Stimulated activated CD4-positive, alpha-beta T cell treated with anti-CD3 and anti-CD28 coated beads, TNF-alpha, amount 100 ng/mL, for 1 hour (primary cell): ENCODE measurements around the gene MCCC2.
A peak's percentile ranks its signal among the peaks of the same experiment; 100 is the strongest.
"Not testable (repeated sequence)": the region's sequence is repeated elsewhere in the genome, so short reads cannot be mapped to it uniquely, and the experiment has no call there.

ENCODE experiments used
- DNase-seq, 3 donors: peaks; one replicate each; pipeline ENCODE4 v3.0.0-alpha.2; 2020; ENCODE audit warnings: low read depth in 3 of 3, low spot score in 1 of 3

The MCCC2 gene

DNA sequence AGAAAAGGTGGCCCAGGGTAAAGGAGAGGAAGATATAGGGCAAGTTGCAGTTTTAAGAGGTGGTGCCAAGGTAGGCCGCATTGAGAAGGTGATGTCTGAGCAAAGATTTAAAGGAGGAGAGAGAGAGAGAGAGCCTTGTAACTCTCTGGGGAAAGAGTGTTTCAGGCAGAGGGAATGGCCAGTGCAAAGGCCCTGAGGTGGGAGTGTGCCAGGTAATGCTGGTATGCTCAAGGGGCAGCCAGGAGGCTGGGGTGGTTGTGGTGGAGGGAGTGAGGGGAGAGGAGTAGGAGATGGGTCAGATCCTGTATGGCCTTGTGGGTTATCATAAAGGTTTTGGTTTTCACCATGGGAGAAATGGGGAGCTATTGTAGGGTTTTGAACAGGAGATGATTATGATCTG lies 9.9 kb downstream of the MCCC2 start:
- no peak for DNase-seq

DNA sequence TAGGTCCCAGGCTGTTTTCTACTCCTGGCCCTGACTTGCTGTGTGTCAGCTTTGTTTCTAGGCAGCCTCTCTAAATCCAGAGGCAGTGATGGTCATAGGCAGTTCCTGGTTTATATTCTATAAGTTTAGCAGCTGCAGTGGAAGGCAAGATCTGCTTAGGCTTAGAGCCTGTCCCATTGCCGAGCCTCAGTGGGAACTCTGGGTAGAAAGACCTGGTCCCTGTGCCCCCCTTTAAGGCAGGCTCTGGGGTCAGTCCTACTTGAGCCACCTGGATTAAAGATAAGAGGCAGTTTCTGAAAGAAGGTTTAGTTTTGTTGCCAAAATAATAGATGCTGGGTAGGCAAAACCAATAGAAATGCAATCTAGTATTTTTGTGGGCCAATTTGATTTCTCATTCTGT lies 13.6 kb downstream of the MCCC2 start:
- no peak for DNase-seq

DNA sequence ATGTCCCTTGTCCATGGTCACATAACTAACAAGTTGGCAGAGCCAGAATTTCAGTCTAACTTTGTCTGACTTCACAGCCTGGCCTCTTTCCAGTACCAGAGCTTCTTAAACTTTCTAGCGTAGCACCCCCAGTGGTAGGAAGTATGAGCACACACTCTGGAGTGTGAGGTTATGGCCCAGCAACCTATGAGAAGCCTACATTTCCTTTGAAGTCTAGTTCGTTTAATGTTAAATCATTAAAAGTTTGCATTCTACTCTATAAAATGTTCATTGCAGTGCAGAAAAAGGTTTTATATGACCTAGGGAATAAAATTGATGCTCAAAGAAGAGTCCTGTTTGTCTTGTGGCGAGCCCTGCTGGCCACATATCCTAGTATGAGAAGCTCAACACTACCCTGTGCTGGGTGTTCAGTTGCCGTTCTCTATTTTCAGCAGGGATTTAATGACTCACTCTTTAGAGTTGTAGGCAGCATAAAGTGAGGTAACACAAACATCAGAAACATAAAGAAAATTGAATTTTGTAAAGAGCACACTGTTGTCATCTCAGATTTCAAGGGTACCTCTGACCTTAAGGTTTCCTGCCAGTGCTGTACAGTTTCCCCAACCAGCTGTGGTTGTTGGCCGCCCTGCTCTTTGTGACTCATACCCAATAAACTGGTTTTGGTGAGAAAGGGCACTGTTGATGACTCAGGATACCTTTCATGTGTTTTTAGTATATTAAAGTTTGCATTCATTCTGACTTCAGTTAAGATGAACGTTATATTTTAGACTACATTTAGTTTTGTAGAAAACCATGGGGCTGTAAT lies 14.3 kb downstream of the MCCC2 start:
- DNase-seq, result peak; percentile 28 to 44 (median 43)

DNA sequence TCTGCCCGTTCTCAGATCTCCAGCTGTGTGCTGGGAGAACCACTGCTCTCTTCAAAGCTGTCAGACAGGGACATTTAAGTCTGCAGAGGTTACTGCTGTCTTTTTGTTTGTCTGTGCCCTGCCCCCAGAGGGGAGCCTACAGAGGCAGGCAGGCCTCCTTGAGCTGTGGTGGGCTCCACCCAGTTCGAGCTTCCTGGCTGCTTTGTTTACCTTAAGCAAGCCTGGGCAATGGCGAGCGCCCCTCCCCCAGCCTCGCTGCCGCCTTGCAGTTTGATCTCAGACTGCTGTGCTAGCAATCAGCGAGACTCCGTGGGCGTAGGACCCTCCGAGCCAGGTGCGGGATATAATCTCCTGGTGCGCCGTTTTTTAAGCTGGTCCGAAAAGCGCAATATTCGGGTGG lies 22.8 kb downstream of the MCCC2 start:
- DNase-seq, result not testable (repeated sequence)

DNA sequence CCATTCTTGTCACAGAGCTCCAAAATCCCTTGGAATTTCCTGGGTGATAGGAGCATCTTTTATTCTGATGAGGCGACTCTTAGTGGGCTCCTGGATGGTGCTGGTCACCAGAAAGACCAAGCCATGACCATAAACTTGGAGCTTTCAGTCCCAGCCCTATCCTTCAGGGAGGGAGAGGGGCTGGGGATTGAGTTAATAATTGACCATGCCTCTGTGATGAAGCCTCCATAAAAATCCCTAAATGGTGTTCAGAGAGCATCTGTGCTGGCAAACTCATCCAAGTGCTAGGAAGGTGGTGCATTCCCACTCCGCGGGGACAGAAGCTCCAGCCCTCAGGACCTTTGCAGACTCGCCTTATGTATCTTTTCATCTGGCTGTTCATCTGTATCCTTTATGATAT lies 28.7 kb downstream of the MCCC2 start:
- DNase-seq, result no peak

DNA sequence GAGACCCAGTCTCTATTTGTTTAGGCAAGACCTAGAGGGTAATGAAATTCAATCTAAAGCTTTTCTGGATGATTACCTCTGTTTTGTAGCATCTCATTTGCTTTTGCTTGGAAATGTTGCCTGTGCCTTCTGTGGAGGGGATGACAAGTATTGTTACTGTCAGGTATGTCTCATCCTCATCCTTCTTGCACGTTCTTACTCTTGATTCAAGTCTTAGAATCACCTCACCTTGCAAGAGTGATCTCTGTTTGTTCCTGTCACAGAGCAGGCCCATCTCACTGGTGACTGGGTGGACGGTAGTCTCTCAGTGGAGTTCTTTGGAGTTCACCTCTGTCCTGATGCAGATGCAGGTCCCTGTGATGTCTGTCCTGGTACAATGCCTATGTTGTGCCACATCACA lies 33.5 kb downstream of the MCCC2 start:
- no peak for DNase-seq

DNA sequence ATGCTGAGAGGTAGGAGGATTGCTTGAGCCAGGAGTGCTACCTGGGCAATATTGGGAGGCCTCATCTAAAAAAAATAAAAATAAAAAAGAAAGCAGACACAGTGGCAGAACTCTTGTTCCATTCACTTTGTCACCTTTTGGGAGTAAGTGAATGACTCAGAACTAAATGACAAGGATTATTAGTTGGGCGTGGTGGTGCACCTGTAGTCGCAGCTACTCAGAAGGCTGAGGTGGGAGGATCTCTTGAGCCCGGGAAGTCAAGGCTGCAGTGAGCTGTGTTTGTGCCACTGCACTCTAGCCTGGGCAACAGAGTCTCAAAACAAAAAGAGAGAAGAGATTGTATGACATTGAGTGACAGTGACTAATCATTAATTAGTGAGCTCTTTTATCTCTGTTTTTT lies 34.1 kb downstream of the MCCC2 start:
- no peak for DNase-seq

DNA sequence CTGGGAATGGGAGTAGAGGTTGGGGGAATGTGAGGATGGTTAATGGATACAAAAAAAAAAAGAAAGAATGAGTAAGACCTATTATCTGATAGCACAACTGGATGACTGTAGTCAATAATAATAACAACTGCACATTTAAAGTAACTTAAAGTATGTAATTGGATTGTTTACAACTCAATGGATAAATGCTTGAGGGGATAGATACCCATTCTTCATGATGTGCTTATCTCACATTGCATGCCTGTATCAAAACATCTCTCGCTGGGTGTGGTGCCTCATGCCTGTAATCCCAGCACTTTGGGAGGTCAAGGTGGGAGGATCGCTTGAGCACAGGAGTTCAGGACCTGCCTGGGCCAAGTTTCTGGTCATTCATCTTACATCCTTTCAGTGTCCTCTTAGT lies 34.6 kb downstream of the MCCC2 start:
- DNase-seq, result no peak

DNA sequence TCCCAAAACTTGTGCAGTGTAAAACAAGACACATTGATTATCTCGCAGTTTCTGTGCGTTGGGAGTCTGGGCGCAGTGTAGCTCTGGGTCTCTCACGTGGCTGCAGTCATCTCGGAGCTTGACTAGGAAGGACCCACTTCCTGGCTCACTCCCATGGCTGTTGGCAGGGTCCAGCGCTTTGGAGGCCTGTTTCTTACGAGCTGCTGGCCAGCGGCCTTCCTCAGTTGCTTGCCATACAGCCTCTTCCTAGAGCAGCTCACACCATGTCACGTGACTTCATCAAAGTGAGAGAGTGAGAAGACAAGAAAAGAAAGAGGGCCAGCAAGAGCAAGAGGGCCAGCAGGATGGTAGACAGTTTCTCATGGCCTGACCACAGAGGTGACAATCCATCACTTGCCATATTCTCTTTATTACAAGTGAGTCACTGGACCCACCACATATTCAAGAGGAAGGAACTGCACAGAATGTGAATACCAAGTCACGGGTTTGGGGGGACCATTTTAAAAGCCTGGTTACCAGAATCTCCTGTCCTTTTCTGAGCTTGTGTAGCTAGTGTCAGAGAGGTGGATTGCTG lies 36.2 kb downstream of the MCCC2 start:
- DNase-seq, result no peak

DNA sequence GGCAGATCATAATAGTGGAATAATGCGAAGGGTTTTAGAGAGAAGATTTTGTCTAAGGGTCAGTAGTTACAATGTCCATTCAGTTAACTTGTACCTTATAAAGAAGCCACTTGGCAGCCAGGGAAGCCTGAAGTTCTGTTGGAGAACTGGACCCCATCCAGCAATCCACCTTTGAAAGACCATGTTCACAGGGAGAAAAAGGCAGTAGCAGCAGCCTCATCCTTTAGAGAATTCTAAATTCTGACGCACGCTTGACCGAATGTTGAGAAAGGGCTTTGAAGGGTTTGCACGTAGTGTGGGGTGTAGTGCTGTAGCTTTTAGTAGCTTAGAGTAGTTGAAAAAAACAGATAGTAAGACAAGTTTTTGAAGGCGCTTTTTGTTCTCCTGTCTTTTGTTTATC lies 42.8 kb downstream of the MCCC2 start:
- no peak for DNase-seq

DNA sequence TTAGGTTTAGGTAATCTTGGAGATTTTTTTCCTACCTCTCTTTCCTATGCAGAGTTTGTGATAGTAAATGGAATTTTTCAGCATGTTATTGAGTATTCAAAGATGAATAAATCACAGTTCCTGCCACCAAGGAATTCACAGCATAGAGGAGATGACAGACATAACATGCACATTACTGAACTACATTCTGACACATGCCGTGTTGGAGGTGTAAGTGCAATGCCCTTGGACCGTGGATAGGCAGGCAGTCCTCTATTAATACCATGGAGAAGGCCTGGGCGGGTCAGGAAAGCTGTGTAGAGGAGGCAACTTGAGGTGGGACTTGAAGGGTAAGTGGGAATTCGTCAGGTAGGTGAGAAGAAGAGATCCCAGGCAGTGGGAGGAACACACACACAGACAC lies 43.9 kb downstream of the MCCC2 start:
- DNase-seq, result no peak

DNA sequence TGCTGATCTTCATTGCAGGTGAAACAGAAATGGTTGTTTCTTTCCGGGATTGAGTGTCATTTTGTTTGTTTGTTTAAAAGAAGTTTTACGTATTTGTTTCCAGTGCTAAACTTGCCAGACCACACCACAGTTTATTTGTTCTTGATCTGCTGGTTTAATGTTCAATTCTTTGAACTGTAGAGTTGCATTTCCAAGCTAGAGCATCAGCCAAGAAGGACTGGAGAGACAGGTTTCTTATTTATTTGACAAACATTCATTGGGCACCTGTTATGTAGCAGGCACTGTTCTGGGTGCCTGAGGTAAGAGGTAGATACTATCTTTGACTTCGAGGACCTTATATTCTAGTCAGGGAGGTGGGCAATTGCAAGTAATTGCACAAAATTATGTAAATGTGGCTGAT lies 45.0 kb downstream of the MCCC2 start:
- no peak for DNase-seq

DNA sequence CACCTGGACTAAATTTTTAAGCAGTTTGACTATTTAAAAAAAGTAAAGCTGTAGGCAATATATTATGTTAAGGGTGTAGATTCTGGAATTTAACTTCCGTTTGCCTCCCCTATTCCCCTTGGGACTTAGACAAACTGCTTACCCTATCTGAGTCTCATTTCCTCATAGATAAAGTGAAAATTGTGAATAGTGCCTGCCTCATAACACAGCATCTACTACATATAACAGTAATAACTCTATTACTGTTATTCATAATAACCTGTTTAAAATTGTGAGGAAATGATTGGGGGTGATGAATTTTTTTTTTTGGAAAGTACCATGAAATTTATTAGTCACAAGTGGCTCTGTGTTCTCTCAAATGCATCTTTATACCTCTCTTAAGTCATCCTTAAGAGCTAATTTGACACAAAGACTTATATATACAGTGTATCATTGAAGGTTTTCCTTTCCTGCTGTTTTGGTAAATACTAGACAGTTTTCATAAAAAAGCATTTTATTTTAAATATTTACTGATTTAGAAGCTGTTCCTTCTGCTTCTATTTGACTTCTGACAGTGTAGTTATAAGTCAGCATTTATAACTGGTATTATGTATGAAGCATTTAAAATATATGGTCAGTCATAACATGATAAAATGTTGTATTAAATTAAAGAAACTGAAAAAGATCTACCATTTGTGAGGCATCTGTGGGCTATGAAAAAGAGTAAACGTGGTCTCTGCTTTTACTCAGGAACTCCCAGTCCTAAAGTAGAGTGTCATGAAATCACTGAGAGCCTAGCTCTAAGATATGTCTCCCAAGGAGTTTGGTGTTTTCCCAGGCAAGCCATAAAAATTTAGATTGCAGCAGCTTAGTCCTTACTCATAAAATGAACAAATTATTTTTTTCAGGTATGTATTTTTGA lies 46.4 kb downstream of the MCCC2 start:
- DNase-seq, result no peak

DNA sequence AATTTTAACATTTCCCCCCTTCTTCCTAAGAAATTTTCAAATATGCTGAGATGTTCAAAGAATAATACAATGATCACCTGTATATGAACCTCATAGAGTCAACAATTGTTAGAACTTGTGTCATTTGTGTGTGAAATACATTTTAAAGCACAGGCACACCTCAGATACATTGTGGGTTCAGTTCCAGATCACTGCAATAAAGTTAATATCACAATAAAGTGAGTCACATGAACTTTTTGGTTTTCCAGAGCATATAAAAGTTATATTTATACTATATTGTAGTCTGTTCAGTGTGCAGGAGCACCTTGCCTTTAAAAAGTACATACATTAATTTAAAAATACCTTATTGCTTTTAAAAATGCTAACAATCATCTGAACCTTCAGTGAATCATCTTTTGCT lies 50.0 kb downstream of the MCCC2 start:
- no peak for DNase-seq

DNA sequence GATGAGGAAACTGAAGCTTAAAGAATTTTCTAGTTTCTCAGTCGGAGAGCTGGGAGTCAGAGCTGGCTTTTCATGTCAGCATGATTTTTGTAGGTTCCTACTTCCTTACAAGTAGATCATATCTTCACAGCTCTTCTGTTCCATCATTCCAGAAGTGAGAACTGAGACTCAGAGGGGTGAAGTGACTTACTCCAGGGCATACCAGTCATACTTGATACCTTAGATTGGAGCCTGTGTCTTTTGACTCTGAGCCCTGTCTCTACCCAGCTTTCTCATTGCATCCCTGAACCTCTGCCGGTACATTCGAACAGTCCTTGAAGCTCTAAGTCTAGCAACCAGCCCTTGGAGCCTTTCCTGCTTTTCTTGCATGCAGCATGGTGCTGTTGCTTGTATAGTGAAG lies 53.3 kb downstream of the MCCC2 start:
- DNase-seq, result no peak

DNA sequence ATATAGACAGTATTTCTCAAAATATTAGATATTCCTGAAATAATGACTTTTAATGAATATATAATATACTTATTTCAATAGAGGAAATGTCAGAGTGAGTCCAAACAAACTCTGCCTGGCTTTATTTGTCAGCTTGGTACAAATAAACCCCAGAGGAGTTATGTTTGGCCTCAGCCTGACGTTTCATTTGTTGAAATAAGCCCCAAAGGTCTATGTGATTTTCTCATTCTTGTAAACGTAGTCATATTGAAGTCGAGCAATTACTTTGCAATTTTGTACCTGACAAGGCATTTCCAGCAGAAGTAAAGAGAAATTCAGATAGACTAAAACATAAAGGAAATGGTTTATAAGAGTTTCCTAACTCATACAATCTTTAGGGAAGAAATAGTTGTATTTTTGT lies 57.9 kb downstream of the MCCC2 start:
- DNase-seq, result no peak

DNA sequence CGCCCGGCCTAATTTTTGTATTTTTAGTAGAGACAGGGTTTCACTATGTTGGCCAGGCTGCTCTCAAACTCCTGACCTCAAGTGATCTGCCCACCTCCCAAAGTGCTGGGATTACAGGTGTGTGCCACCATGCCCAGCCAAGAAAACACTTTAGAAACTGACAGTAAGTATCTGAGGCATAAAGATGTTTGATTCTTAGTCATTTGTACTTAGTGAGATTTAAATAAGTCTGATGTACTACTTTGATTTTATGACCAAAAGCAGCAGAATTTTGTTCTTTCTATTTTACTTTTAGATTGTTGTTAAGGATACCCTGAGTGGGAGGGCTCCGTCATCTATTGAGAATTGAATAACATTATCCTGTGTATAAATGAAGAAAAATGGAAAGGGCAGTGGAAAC lies 63.8 kb downstream of the MCCC2 start:
- not testable (repeated sequence) for DNase-seq

DNA sequence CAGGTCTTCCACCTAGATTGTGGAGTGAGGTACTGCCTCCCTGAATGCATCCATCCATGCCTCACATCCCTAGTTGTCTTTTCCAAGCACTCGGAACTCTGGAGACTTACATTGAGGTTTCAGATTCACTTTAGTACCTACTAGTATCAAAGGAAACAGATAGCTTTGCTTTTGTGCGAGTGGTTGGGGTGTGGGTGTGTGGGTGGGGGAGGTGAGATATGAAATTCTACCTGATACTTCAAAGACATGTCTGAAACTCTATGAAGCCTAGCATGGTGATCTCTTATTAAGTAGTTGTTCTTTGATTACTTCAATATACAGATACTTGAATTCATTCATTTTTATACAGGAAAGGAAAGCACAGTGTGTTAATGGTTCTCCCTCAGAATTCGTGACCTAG lies 64.4 kb downstream of the MCCC2 start:
- peak in 1 of 3 donors; percentile 18 for DNase-seq

DNA sequence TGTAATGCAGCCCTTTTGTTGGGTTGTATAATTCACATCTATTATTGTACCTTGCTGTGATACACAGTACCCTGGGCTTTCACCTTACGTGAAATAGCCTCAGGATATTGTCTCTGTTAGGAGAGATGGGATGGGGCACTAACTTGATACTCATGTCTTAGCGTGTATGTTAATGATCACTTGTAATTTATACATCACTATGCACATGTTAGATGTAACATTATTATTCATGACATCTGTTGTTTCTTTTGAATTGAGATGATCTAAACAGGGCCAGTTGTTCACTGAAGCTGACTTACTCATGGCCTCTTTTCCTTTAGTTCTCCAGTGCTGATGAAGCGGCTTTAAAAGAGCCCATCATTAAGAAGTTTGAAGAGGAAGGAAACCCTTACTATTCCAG lies 65.2 kb downstream of the MCCC2 start:
- no peak for DNase-seq

DNA sequence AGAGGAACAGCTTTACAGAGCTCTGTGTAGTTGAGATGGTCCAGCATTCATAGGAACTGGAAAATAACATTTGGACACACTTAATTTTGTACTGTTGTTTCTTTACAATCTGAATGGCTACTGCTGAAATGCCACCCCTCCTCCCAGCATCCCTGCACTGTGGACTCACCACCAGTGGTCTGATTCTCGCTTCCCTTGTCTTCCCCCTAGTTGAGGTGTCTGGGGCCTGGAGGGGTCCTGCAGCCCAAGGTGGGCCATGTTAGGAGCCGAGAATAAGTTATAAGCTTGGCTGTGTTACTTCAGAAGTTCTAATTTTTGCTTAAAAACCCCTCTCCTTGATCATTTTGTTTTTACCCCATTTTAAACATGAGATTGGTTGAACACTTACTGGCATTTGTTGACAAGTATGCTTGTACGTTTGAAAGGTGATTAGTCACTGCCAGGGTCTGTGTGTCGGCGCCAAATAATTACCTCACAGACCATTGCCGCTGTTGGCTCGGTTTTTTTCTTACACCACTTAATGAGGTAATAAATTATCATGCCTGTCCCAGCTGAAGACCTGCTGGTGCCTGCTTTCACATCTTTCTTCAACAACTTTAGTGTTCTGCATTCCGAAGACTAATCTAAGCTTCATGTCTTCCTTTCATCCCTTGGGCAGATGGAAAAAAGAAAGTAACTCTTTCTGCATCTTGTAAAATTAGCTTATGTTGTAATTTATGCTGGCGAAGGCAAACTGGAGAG lies 65.8 kb downstream of the MCCC2 start:
- no peak for DNase-seq

DNA sequence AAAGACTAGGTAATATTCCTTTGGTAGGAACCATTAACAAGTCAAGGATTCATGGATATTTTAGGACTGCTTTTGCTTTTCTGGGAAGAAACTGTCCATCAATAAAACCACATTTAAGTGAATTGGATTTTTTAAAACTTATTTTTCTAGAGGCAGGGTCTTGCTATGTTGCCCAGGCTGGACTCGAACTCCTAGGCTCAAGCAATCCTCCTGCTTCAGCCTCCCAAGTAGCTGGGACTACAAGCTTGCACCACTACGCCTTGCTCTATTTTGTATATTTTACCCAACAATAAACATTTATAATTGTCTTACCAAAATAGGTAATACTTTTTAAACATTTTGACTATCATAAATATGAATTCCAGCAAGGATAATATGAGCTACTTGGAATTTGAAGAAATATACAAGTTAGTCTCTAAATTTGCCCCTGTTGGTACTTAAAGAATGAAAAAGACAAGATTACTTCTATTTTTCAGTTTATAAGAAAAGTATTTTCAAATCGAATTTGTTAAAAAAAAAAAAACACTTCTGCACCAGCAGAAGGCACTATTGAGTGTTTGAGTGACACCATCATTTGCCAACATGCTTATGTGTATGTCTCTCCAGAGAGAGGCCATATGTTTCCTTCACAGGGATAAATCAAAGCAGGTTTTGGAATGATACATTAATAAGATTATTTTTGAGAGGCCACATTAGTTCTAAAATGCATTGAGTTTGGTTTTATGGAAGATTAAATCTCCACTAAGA lies 71.9 kb downstream of the MCCC2 start:
- DNase-seq, result no peak
